Measurements from ENCODE around the gene TAF12.
"Not testable (repeated sequence)": the region's sequence is repeated elsewhere in the genome, so short reads cannot be mapped to it uniquely, and the experiment has no call there.

TAF12 gene

DNA sequence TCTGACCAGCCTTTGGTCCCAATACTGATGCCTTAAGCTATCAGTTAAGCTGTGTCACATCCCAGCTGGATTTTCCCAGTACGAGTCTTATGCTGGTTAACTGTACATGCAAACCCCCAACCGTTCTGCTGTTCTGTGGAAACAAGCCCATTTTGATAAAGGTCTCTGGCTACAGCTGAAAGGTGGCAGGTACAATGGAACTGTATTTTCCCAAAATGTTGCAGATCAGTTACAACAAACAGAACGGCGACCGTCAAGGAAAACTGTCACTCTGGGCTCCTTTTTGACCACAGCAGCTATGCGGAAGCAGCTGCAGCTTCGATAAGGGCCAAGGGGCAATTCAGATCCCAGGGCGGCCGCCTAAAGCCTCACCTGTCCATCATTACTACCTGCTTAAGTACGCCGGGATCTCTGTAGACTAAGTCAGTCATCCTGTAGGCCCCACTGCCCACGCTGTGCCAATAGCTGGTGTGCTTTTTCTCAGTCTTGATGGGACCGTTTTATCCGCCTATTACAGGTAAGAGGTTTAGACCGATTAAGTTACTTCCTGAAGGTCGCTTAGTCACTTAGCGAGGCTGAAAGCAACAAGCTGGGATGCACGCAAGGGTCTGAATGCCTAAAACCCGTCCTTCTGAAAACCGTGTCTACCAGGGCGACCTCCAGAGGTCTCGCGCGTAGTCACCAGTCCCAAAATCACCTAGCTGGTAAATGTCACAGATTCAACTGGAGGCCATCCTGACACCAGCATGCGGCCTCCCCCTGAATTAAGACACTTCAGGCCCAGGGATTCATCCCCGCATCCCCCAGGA, 61.9 kb downstream of the TAF12 start:
- DNase-seq, result no peak

DNA sequence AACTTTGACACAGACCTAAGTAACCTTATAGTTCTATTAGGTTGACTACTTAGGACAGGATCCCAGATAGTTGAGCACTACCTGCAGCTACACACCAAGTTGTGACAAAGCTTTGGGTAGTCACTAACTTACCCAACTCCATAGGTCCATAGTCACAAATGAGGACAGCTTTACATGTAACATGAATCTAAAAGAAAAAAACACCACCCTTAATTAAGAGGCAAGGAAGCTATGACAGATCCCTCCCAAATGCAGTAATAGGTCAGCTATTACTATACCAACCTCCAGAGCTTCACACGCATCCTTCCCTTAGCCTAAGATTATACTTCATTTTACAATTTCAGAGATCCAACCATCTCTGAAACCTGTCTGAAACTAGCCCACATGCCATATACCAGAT, 63.5 kb downstream of the TAF12 start:
- DNase-seq, result no peak

DNA sequence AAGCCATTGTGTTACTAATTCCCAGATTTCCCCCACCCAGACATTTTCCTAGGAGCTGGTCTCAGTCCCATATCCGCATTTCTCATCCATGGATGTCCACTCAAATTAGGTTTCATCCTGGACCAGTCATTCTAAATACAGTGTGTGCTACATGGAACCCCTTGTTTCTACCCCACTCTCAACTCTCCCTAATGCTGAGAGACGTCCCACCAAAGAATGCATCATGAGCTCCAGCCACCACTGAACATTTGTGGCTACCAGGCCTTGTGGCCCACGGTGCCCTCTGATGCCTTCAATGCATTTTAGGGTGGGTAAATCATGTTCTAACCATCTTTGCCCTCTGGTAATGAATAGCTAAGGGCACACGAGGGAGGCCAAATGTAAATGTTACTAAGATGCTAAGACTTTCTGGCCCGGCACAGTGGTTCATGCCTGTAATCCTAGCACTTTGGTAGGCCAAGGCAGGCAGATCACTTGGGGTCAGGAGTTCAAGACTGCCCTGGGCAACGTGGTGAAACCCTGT, 64.1 kb downstream of the TAF12 start:
- no peak for DNase-seq

DNA sequence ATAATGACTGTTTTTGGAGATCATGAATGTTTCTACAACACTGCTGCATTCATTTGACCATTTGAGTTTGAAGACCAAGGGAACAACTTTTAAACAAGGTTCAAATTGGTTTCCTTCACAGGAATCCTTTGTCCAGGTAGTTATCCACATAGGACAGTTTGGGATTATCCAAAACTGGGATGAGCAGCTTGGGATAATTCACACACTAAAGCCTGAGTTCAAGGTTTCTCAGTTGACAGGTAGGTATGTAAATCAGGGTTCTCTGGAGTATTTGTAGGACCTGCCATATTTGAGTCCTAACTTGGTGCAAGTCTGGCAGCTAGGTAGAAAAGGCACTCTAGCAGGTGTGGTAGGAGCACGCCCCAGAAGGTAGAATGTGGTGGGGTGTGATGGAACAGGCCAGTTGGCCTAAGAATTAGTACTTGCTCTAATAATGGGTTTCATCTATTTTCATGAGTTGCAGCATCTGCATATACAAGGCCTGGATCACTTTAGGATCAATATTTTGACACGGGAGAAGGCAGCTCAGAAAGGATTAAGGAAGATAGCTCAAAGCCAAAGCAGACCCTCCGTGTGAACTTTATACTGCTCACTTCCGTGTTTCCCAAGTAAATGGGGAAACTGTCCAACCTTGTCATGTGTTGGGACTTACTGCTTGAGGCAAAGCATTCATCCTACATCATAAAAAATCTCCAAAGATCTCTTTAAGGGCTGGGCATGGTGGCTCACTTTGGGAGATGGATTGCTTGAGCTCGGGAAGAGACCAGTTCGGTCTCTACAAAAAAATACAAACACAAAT, 64.9 kb downstream of the TAF12 start:
- no peak for DNase-seq

DNA sequence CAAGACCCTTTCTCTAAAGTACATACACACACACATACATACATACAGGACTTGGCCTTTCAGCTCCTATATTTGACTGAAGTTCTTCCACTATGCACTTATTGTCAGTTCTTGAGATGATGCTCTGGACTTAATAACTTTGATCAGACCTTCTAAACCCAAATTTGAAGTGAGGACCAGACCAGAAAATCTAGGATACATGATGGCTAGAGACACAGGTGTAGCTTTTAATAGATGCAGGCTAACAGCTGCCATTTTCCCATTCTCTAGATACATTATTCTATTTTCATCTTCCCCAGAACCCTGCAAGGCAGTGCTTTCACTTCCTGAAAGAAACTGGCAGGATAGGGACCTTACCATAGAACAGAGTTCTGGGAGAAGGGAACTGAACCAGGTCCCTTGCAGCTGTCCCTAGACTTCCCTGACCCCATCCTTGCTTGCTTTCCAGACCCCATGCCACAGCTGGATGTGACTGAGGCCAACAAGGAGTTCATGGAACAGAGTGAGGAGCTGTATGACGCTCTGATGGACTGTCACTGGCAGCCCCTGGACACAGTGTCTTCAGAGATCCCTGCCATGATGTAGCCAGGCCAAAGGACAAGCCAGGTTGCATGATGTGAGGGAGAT, 65.7 kb downstream of the TAF12 start:
- no peak for DNase-seq

DNA sequence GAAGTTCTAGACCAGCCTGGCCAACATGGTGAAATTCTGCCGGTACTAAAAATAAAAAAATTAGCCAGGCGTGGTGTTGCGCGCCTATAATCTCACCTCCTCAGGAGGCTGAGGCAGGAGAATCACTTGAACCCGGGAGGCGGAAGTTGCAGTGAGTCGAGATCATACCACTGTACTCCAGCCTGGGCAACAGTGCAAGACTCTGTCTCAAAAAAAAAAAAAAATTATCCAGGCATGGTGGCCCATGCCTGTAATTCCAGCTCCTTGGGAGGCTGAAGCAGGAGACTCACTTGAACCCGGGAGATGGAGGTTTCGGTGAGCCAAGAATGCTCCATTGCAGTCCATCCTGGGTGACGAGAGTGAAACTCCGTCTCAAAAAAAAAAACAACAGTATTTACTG, 69.3 kb downstream of the TAF12 start:
- no peak for DNase-seq

DNA sequence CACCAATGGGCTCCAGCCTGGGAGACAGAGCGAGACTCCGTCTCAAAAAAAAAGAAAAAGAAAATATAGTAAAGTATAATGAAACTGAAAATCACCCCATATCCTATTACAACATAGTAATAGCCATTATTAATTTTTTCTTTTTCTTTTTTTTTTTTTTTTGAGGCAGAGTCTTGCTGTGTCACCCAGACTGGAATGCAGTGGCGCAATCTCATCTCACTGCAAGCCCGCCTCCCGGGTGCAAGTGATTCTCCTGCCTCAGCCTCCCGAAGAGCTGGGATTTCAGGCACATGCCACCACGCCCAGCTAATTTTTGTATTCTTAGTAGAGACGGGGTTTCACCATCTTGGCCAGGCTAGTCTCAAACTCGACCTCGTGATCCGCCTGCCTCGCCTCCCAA, 70.0 kb downstream of the TAF12 start:
- DNase-seq, result not testable (repeated sequence)

DNA sequence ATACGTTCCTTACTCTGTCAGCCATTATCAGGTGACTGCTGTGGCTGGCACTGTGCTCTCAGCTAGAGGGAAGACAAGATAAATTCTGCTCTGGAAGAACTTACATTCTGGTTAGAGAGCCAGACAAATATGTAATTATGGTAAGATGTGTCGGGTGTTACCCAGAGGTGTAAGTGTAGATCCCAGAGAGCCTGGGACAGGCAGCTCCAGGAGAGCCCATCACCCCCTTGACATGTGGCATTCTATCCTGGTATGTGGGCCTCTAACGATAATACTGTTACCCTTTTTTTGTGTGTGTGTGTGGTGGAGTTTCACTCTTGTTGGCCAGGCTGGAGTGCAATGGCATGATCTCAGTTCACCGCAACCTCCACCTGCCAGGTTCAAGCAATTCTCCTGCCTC, 71.0 kb downstream of the TAF12 start:
- DNase-seq, result no peak

DNA sequence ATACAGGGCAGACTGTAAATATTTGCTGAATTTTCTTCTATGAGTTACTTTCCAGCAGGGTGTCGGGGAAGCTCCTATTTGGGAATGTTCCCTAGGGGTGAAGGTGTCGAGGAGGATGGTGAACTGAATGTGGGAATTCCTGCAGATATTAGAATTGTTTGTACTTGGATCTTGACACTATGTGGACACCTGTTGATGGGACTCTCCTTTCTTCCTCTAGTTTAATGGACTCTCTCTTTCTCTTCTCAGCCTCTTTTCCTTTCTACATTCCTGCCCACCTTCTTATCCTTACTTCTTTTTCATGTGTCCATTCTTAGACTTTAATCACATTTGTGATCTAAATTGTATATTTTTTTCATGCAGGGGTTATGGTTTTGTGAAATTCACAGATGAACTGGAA, 75.9 kb downstream of the TAF12 start:
- no peak for DNase-seq

DNA sequence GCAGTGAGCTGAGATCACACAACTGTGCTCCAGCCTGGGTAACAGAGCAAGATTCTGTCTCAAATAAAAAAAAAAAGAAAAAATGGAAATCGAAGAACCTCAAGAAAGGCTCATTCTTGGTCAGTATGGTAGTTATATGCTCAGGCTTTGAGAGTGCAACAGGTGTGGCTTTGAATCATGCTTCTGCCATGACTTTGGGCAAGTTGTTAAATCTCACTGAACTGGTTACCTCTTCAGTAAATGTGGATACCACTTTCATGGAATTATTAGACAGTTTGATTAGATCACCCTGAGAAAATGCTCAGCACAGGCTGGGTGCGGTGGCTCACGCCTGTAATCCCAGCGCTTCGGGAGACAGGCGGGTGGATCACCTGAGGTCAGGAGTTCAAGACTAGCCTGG, 77.1 kb downstream of the TAF12 start:
- no peak for DNase-seq

DNA sequence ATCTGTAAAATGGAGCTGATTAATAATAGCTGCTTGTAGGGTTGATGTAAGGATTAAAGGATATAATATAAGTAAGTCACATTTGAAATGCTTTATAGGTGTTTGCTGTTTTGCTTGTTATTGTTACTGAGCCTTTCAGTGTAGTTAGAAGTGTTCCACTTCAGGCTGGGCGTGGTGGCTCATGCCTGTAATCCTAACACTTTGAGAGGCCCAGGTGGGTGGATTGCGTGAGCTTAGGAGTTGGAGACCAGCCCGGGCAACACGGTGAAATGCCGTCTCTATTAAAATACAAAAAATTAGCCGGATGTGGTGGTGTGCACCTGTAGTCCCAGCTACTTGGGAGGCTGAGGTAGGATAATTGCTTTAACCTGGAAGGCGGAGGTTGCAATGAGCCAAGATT, 77.8 kb downstream of the TAF12 start:
- no peak for DNase-seq

DNA sequence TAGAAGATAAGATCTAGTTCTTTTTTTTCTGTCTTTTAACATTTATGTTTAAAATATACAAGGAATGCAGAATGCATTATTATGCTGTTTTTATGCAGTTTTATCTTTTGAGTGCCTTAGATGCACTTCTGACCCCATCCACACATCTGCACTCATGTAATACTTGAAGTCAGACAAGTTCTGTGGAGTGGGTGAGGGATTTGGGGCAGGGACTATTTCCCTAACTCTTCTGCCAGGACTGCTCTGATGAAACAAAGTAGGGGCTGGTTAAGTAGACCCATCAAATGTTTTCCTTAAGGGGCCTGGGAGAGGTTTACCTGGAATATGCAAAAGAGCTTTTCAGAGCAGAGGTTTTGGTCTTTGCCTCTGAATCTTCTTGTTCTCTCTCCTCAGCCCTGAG, 78.6 kb downstream of the TAF12 start:
- no peak for DNase-seq

DNA sequence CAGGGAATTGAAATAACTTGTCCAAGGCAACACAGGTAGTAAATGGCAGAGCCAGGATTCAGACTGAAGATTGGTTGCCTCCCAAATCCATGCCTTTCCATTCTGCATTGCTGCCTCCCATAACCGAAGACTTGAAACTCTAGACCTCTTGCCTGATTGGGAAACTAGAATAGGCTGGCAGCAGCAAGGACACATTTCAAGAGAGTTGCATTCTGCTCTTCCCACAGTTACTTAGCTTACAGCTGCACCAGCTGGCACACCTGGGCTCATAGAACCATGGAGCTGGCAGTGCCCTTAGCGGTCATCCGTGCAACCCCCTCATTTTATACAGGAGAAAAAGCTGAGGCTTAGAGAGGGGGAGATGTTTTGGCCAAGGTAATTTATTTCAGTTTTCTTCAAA, 82.0 kb downstream of the TAF12 start:
- DNase-seq, result no peak
